Measurements from ENCODE around the gene FASLG.

DNA sequence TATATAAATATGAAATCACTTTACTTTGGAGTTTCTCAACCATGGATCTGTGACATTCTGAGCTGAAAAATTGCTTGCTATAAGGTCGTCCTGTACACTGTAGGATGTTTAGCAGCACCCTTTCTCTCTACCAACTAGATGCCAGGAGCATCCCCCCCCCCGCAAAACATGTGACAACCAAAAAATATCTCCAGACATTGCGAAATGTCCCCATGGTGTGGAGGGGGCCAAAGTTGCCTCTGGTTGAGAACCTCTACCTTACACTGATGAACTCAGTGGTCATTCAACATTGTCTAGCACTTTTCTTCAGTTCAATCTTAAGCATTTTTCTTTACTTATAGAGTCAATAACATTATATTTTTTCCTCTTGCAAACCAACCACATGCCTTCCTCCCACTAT, 9.2 kb downstream of the FASLG start:
- TF ChIP-seq, protein P1, sequence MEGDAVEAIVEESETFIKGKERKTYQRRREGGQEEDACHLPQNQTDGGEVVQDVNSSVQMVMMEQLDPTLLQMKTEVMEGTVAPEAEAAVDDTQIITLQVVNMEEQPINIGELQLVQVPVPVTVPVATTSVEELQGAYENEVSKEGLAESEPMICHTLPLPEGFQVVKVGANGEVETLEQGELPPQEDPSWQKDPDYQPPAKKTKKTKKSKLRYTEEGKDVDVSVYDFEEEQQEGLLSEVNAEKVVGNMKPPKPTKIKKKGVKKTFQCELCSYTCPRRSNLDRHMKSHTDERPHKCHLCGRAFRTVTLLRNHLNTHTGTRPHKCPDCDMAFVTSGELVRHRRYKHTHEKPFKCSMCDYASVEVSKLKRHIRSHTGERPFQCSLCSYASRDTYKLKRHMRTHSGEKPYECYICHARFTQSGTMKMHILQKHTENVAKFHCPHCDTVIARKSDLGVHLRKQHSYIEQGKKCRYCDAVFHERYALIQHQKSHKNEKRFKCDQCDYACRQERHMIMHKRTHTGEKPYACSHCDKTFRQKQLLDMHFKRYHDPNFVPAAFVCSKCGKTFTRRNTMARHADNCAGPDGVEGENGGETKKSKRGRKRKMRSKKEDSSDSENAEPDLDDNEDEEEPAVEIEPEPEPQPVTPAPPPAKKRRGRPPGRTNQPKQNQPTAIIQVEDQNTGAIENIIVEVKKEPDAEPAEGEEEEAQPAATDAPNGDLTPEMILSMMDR (IDR thresholded peaks at IDR 0.05), result no peak
- TF ChIP-seq POLR2A (IDR thresholded peaks at IDR 0.05), result no peak
